Fibroblast of skin of left biceps (primary cell): ENCODE measurements around the gene ATP6V1D.
"Not testable (repeated sequence)": the region's sequence is repeated elsewhere in the genome, so short reads cannot be mapped to it uniquely, and the experiment has no call there.

ENCODE experiments used
- DNase-seq, 2 experiments: peaks; one replicate each; pipeline ENCODE4 v3.0.0-alpha.2; 2013; ENCODE audit warnings: low read depth in 2 of 2

ATP6V1D gene

GRCh38 chr14:67359775-67360469 is at the start of gene ATP6V1D, which contains the start of gene EIF2S1:
ATP6V1D (minus strand) TSS chr14:67359804; CDS start chr14:67359698, 106 bp downstream.
EIF2S1 (plus strand) TSS chr14:67360328; CDS start chr14:67364768, 4,440 bp downstream.
- DNase-seq: peak; percentile 97 to 98

GRCh38 chr14:67408122-67408801 is 48.7 kb upstream of the ATP6V1D start:
- not testable (repeated sequence) for DNase-seq

DNA sequence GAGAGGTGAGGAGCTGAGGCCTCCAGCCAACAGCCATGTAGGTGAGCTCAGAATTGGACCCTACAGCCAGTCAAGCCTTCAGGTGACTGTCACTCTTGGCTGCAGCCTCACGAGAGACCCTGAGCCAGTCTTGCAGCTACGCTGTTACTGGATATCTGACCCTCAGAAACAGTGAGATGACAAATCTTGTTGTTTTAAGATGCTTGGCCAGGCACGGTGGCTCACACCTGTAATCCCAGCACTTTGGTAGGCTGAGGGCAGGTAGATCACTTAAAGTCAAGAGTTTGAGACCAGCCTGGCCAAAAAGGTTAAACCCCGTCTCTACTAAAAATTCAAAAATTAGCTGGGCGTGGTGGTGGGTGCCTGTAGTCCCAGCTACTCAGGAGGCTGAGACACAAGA is 46.2 kb upstream of the ATP6V1D start:
- DNase-seq: no peak

GRCh38 chr14:67400434-67400833 is 40.8 kb upstream of the ATP6V1D start:
- DNase-seq: no peak

GRCh38 chr14:67397536-67397935 is 37.9 kb upstream of the ATP6V1D start:
- no peak for DNase-seq

GRCh38 chr14:67396381-67396970 is 36.9 kb upstream of the ATP6V1D start:
- DNase-seq: peak; percentile 9 to 12

DNA sequence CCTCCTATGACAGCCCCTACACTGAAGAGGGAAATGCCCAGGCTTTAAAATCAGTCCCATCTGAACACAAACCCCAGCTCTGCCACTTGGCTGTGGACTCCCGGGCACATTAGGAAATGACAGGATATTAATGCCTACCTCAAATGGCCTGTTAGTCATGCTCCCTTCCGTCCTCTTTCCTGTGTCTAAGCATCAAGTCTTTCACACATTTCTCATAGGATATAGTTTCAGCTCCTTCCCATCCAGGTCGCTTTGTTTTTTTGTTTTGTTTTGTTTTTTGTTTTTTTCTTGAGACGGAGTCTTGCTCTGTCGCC is 36.2 kb upstream of the ATP6V1D start:
- DNase-seq: no peak

DNA sequence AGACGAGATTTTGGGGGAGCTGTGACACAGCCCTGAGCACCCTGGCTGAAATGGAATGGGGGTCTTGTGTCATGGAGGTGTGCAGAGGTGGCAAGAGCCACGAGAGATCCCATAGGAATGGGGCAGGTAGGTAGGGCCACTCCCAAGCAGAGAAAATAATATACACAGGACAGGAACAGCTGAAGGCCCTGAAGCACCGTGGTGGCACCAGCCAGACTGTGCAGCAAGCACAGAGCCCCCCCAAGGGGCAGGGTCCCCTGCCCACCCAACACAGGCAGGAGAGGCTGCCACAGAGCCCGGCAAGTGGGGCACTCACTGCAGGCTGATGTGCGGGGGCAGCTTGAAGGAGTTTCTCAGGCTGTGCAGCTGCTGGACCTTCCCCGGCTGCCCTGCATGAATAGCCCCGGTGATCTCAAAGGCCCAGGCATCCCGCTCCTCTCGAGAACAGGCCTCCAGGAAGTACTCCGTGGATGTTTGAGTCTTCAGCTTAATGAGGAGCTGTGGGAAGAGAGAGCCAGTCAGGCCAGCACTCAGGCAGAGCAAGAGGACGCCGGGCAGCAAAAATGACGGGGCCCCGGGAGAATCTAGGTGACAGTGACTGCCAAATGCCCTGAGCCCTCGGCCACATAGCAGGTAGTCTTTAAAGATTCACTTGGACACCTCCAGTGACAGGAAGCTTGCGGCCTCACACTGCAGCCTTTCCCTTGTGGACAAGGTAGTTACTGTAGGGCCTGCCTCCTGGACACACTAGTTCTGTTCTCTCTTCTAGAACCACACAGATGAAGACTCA is 35.7 kb upstream of the ATP6V1D start:
- no peak for DNase-seq

- no peak for DNase-seq
Measured at GRCh38 chr14:67393689-67394088, 34.1 kb upstream of the ATP6V1D start.

GRCh38 chr14:67392800-67393199 is 33.2 kb upstream of the ATP6V1D start:
- DNase-seq: no peak

DNA sequence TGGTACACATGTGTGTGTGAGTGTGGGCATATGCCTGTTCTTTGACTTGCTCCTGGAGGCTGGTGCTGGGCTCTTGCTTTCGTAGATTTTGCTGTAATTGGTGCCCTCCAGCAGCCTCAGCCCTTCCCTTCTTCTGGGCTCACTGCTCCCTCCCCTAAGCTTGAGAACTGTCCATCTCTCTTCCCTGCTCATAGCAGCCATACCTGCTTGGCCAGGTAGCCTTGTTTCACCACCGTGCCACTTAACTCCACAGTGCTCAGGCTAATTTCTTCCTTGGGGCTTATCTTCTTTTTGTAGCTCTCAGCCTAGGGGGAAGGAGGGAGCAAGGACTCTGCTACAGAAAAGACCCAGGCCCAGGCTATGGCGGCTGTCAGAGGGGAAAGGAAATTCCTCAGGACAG is 32.5 kb upstream of the ATP6V1D start:
- no peak for DNase-seq

- no peak for DNase-seq
Measured at GRCh38 chr14:67391268-67391667, 31.7 kb upstream of the ATP6V1D start.

DNA sequence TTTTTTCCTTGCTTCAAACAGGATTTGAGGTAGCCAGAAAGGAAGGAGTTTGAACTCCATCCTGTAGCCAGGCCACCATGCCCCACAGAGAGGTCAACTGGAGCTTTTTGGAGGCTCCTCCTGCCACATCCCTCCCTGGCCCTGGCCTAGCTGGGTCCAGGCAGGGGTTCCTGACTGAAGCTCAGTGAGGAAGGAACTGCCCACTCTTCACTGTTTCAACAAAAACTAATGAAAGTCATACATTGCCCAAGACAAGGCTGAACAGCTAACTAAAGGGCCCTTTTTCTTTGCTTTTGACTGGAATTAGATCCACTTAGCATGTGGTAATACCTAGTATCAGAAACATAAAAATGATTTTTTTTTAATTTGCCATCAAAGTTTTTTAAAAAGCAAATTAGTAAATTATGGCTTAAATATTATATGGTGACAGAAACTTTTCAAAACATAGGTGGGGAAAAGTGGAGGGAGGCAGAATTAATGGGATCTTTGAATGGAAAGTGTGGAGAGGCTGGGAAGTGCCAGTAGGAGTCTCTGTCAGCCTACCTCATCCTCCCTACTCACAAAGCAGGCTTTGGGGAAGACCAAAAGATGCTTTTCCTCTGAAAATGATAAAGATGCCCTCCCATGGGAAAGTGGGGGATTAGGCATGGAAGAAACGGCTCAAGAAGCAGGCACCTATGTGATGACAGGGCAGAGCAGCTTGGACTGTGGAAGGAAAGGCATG is 30.4 kb upstream of the ATP6V1D start:
- no peak for DNase-seq

DNA sequence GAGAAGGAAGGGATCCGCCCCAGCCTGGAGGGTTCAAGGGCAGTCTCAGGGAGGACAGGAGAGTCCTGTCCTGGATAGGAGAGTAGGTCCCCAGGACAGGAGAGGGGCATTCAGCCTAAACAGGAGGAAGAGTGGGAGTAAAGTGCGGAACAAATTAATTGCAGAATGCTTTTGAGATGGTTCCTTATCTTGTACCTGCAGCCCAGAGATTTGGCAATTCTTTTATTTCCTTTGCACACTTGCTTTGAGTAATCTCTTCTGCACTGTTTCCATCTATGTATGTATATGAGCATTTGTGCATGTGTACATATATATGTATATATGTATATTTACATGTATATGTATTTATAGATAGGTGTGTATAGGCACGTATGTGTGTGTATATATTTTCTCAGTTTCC is 29.7 kb upstream of the ATP6V1D start:
- no peak for DNase-seq

- DNase-seq: no peak
Measured at GRCh38 chr14:67387195-67387594, 27.6 kb upstream of the ATP6V1D start.

GRCh38 chr14:67385618-67386017 is 26.0 kb upstream of the ATP6V1D start:
- DNase-seq: no peak

DNA sequence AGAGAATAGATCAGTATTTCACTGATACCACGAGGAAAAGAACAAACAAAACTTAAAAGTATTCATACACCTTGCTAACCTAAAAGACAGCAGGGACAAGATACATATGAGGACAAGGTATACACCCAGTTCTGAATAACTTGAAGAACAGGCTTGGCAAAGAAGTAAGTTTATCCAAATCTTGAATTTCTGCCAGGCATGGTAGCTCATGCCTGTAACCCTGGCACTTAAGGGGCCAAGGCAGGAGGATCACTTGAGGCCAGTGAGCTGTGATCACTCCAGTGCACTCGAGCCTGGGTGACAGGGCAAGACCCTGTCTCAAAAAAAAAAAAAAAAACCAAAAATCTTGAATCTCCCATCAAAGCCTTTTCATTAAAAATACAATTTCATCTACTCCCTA is 25.5 kb upstream of the ATP6V1D start:
- no peak for DNase-seq

DNA sequence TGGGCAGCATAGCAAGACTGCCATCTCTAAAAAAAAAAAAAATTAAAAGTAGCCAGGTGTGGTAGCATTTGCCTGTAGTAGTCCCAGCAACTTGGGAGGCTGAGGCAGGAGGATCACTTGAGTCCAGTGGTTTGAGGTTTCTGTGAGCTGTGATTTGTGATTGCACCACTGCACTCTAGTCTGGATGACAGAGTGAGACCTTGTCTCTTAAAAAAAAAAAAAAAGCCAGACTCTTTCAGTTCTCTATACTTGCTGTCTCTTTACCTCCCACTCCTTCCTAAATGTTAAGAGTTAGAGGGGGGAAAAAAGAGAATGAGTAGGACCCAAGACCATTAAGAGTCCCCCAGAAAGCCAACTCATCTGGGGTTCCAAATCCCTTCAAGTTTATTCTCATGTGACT is 18.3 kb upstream of the ATP6V1D start:
- DNase-seq: no peak

- no peak for DNase-seq
Measured at GRCh38 chr14:67373347-67373746, 13.7 kb upstream of the ATP6V1D start.

GRCh38 chr14:67372833-67373232 is 13.2 kb upstream of the ATP6V1D start:
- no peak for DNase-seq

- DNase-seq: no peak
Measured at GRCh38 chr14:67371247-67372148, 11.9 kb upstream of the ATP6V1D start.
